T follicular helper cell (primary cell): Measurements from ENCODE around the gene CDC5L.
A peak's percentile ranks its signal among the peaks of the same experiment; 100 is the strongest.

Source experiments
- DNase-seq: peaks from one replicate; pipeline ENCODE4 v3.0.0-alpha.2; 2020; ENCODE audit warnings: low read depth

Gene CDC5L

GRCh38 chr6:44452725-44453124, 65.2 kb downstream of the CDC5L start:
- no peak for DNase-seq

GRCh38 chr6:44453146-44453545, 65.6 kb downstream of the CDC5L start:
- no peak for DNase-seq

DNA sequence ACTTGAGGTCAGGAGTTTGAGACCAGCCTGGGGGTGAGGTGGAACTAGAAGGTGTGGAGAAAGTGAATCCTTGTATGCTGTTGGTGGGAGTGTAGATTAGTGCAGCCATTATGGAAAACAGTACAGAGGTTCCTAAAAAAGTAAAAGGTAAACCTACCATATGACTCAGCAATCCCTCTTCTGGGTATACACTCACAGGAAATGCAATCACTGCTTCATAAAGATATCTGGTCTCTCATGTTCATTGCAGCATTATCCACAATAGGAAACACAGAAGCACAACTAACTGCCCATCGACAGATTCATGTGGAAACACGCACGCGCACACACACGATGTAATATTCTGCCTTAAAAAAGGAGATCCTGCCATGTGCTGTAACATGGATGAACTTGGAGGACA, 66.7 kb downstream of the CDC5L start:
- DNase-seq = no peak

DNA sequence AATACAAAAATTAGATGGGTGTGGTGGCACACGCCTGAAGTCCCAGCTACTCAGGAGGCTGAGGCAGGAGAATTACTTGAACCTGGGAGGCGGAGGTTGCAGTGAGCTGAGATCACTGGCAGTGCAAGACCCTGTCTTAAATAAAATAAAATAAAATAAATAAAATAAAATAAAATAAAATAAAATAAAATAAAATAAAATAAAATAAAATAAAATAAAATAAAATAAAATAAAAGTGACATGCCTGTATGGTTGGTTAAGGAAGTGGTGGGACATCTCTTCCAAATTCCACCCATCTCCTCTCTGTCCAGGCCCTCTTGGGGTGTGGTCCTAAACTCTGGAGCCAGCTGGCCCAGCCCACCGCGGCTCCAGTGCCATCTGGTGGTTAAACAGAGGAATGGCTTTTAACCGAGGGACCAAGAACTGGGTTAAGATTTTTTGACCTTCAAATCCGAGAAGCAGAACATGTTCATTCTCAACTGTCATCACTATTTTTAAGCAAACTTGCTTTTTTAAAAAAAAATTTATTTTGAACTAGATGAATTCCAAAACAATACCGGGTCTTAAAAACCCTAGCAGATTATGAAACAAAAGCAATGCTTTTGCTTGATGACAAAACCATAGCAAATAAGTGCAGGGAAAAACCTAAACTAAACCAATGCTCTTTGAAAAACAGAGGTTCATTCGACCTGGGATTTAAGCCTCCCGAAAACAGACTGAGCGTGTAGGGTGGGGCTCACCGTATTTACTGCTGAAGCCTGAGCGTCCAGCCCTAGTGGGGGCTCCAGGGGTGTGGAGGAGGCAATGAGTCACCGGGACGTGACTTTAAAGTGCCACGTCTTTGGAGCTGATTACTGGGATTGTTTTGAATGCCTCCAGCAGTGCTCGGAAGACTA, 68.8 kb downstream of the CDC5L start:
- DNase-seq = peak; percentile 9

DNA sequence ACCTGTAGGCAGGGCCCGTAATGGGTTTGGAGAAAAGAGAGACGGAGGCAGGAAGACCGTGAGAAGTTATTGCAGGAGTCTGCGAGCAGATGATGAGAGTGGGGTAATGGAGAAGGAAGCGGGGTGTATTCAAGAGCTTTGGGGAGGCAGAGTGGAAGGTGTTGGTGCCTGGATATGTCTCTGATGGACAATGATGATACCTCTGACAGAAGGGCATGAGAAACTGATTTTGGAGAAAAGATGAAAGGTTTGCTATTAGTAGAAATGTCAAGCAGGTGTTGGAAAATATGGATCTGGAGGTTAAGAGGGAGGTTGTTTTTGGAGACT, 69.4 kb downstream of the CDC5L start:
- no peak for DNase-seq

DNA sequence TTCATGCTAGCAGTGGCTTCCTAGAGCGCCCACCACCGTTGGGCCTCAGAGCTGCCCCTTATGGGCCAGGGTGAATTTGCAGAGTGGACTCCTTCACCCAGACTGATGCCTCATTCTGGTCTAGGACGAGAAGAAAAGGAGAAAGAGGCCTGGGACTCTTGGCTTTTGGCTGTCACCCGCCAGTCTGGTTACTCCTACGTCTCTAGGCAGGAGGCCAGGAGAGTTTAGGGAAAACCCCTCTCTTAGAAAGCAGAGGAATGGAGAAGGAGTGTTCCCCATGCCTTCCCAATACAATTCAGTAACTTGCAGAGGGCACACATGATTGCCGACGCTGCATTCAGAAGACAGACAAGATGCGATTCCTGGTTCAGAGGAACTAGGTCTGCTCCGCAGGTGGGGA, 70.1 kb downstream of the CDC5L start:
- DNase-seq = no peak

DNA sequence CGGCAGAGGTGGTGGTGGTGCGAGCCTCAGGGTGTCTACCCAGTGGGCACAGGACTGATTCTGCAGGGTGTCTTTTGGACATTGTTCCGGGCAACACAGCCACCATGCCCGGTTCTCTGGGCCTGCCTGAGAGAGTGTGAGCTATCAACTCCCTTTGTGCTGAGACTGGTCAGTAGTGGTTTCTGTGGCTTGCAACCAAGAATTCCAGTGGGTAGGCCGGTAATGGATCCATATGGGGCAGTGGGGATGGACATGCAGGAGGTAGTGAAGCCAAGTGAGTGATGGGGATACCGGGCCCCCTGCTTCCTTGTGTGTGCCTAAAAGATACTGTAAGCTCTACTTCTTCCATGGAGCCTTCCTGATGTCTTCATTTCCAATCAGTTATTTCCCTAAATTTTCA, 71.0 kb downstream of the CDC5L start:
- no peak for DNase-seq

DNA sequence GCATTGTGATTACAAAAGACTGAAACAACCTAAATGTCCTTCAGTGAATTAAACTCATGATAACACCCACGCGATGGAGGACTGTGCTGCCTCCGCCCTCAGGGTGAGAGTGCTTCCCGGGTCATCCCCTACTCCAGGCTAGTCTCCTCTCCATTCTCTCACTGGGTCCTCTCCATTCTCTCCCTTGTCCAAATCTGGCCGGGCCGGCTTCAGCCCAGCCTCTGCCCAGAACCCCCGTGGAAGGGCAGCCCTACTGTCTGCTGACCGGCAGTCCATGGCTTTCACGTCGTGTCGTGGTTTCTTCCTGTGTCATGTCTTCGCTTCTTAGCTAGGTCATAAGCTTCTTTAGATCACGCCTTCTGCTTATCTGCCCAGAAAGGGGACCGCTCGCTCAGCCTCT, 74.8 kb downstream of the CDC5L start:
- DNase-seq = no peak

DNA sequence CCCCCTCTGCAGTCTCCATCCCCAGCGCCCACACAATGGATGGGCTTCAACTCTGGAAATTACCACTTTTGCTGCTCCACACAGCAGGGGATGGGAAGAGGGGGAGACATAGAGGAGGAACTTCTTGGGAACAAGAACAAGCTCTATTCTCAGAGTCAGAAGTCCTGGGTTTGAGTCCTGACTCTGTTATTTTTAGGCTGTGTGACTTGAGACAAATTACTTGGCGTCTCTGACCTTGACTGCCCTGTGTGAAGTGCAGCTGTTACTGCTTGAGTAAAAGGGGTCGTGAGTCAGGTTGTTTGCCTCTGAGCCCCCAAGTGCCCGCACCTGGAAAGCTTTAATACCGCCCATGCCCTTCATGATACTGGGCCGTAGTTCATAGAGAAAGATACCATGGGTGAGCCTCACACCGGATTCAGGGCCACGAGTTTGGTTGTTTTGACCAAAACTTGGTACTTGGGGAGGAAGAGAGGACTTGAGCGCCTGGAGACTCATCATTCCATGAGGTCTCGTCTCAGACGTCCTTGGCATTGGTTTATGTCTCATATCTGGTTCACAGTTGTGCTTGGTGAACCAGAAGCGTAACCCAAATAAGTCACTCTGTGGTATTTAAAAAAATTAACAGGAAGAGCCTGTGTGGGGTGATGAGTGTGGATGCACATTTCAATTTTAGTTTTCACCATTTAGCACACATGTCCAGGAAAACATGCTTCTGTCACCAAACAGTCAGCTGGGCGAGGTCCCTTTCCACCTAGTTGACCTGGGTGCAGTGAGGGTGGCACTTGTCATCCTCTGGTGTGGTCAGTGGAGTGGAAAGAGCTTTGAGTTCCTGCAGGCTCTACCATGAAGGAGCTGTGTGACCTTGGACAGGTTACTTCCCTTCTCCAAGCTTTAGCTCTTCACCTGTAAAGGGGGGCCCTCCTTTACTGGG, 75.6 kb downstream of the CDC5L start:
- DNase-seq = no peak

- no peak for DNase-seq
Observed at GRCh38 chr6:44463728-44464450, 76.4 kb downstream of the CDC5L start.

- no peak for DNase-seq
Observed at GRCh38 chr6:44464527-44465310, 77.2 kb downstream of the CDC5L start.

DNA sequence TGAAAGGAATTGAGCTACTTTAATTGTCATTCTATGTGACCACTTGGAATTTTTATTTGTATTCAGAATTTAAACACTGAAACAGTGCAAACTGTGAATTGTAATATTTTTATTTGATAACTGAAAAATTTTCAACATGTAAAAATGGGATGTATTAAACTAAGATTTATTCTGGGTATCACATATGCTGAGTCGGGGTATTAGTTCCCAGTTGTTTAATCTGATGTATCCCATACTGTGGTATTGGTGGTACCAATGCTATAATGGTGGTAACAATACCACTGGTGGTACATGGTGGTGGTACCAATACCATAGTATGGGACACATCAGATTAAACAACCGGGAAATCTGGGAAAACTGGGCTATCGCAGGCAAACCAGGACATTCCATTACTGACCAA, 79.4 kb downstream of the CDC5L start:
- DNase-seq = no peak

DNA sequence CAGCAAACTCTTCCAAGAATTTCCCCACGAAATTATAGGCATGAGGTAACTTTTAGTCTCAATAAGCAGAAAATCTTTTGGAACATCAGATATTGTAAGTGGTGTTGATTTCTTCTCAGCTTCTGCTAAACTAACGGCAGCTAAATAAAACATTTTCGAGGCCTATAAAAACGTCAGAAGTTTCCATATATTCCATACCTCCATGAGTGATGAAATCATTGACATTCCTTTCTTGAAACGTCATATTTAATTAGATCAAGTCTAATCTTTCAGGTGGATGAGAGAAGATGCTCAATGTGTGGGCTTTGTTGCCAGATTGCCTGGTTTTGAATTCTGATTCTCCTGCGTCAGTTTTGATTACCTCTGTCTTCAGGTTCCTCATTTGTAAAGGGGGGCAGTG, 81.3 kb downstream of the CDC5L start:
- DNase-seq = no peak

DNA sequence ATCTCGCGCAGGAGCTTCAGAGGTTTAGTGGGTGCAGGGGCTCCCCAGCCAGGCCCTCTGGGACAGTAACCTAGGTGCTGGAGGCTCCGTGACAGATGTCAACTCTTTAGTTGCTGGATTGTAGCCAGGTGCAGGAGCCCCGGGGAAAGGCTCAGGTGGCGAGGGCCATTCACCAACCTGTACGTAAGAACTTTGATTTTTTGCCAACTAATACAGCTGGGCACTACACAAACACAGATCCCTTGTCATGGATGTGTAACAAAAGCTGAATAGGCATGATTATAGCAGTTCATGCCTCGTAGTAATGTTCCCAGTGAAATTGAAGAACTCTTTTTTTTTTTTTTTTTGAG, 82.6 kb downstream of the CDC5L start:
- DNase-seq = no peak

DNA sequence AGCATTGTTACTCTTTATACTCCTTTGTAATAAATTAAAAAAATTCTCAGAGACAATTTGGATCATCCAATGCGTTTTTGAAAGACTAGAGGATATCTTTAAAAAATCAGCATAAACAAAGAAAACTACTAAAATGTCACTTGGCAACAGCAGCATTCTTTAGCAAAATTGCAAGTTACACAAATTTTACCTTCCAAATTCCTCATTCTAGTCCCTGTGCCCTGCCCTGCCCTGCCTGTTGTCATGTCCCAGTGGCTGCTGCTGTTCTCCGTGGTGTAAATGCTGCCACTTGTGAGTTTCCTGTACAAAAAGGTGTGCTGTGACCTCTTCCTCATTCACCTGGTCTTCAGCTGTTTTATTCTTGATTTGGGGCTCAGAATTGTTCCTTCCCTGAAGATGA, 83.2 kb downstream of the CDC5L start:
- DNase-seq = no peak

- DNase-seq = no peak
Observed at GRCh38 chr6:44471271-44471981, 83.9 kb downstream of the CDC5L start.

GRCh38 chr6:44472250-44472945, 84.9 kb downstream of the CDC5L start:
- DNase-seq = no peak

DNA sequence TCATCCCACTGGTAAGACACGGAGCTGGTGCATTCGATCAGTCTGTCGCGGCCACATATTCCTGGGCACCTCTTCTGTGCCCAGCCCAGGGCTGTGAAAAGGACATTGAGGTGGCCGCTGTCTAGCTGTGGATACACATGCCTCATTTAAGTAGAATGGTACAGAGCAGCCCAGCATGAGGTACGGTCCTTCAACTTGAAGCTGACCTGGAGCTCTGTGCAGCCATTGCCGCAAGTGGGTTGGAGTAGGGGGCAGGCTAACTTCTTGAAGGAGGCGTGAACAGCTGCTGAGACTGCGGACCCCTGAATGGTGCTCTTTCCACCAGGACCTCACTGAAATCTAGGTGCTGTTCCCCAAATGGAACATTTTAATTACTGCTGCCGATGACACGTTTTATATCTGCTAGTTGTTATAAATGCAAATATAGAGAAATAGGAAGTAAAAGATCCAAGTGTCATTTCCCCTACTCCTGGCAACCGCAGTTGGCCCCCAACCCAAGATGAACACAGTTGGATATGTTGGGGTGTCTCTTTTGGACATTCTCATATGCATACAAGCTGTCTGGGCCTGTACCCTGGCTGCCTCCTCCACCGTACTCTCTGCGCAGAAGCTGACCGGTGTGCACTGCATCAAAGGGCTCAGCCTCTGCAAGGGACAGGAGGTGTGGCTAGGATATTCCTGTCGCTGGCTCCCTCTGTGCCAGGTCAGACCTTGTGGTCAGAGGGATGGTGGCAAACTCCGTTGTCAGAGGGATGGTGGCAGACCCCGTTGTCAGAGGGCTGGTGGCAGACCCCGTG, 86.1 kb downstream of the CDC5L start:
- no peak for DNase-seq

- no peak for DNase-seq
Observed at GRCh38 chr6:44474190-44474631, 86.7 kb downstream of the CDC5L start.

DNA sequence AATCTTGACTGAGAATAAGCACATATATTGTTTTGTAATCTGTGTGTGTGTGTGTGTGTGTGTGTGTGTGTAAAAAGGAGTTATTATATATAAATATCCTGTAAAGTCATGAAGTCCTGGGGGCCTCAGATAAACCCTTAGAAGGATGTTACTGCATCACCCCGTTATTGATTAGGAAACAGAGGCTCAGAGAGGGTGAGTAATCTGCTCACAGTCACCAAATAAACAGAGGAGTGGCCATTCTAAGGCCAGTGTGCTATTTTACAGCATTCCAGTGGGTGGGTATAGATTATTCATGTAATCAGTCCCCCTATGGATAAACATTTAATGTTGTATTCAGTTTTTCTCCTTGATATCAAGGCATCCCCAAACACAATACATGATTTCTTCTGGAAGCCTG, 87.1 kb downstream of the CDC5L start:
- no peak for DNase-seq
